MCF 10A (cell line): Measurements from ENCODE around the gene PHLDB3. TPM values are rescaled to one million over a fixed set of nuclear protein-coding genes. Genes with fewer than 3 reads are reported as not detected.

Experiments
- BruUV-seq: library from RNA; stranded (reverse); fragments of 400-500 nt; replicated peaks from 2 replicates; lab custom pipeline; 2021; lab: Mats Ljungman, UMichigan
- CTCF ChIA-PET: fragments of 300-600 bp; sonication (Branson Sonifier 250); formaldehyde crosslinking; extraction: SDS; loops from one replicate; lab custom pipeline; 2021; ENCODE audit warnings: antibody characterized with exemption, inconsistent platforms; lab: Yijun Ruan, JAX
- POLR2A ChIA-PET: fragments of 300-600, 350-650 bp; sonication (Branson Sonifier 250); formaldehyde crosslinking; extraction: SDS; loops from one replicate; lab custom pipeline; 2020; ENCODE audit warnings: antibody characterized with exemption, inconsistent platforms; lab: Yijun Ruan, JAX
- DNase-seq: peaks from one replicate; pipeline ENCODE4 v3.0.0-alpha.2; 2018; ENCODE audit not compliant: unreplicated experiment
- H3K27ac Mint-ChIP-seq: one replicate; pipeline ENCODE4 v1.8.0; 2022; ENCODE audit warnings: mild to moderate bottlenecking, low read depth, mixed read lengths; ENCODE audit not compliant: unreplicated experiment
- H3K27me3 Mint-ChIP-seq: one replicate; pipeline ENCODE4 v1.8.0; 2022; ENCODE audit warnings: mixed read lengths; ENCODE audit not compliant: insufficient read depth, unreplicated experiment
- H3K36me3 Mint-ChIP-seq: one replicate; pipeline ENCODE4 v1.8.0; 2022; ENCODE audit warnings: mild to moderate bottlenecking, moderate library complexity, mixed read lengths; ENCODE audit not compliant: insufficient read depth, unreplicated experiment
- H3K4me1 Mint-ChIP-seq: one replicate; pipeline ENCODE4 v1.8.0; 2022; ENCODE audit warnings: mixed read lengths; ENCODE audit not compliant: insufficient read depth, unreplicated experiment
- H3K4me3 Mint-ChIP-seq: one replicate; pipeline ENCODE4 v1.8.0; 2022; ENCODE audit warnings: mild to moderate bottlenecking, moderate library complexity, mixed read lengths; ENCODE audit not compliant: unreplicated experiment
- H3K9me3 Mint-ChIP-seq: one replicate; pipeline ENCODE4 v1.8.0; 2022; ENCODE audit warnings: mixed read lengths; ENCODE audit not compliant: unreplicated experiment
- CTCF ChIP-seq: fragments of 200-600 bp; IDR thresholded peaks from one replicate; pipeline ENCODE4 v1.8.0; 2022; ENCODE audit warnings: antibody characterized with exemption, mild to moderate bottlenecking; ENCODE audit not compliant: unreplicated experiment
- intact Hi-C: fragments of 100-400 bp; cut with micrococcal nuclease; formaldehyde crosslinking; loops from 2 replicates; pipeline ENCODE4 v1.14.1; 2022
- total RNA-seq: library from RNA; stranded (reverse); gene quantifications from 2 replicates; pipeline ENCODE4 v1.2.3, GENCODE V29; 2022

PHLDB3 gene
- total RNA-seq, 1 experiment from 2014 or later = 11.8 TPM

- DNase-seq = no peak
Observed at GRCh38 chr19:43469160-43469480, 35.4 kb downstream of the PHLDB3 start.

GRCh38 chr19:43468354-43469159, 36.0 kb downstream of the PHLDB3 start:
- BruUV-seq = no TSS peak
- peaks cover 45% of the 10 kb centered on the region for H3K4me1 Mint-ChIP-seq
- no peak overlapping the region for H3K4me3 Mint-ChIP-seq
- no peaks in the 10 kb centered on the region for H3K36me3 Mint-ChIP-seq
- no peak for TF ChIP-seq CTCF
- POLR2A ChIA-PET = interaction anchor here (0.6 to 1.5 kb wide), 3 partner anchors 19 to 51 kb away, joined by 3 to 5 read pairs (median 3); partner anchors contain the start of gene PHLDB3
- peak overlapping the region; percentile 91 for H3K27ac Mint-ChIP-seq
- intact Hi-C loops = no loop called here
- CTCF ChIA-PET = interaction anchor here (1.8 to 6.1 kb wide), 2 partner anchors 22 to 51 kb away, joined by 5 to 39 read pairs; no protein-coding TSS in a partner anchor
- no peaks in the 10 kb centered on the region for H3K9me3 Mint-ChIP-seq
- no peak for DNase-seq
- no peaks in the 10 kb centered on the region for H3K27me3 Mint-ChIP-seq

More at GRCh38 chr19:43469160-43469480, 35.4 kb downstream of the PHLDB3 start:
- H3K9me3 Mint-ChIP-seq = no peaks in the 10 kb centered on the region
- peaks cover 1% of the 10 kb centered on the region for H3K36me3 Mint-ChIP-seq
- H3K4me3 Mint-ChIP-seq = no peak overlapping the region
- H3K27ac Mint-ChIP-seq = no peak overlapping the region
- peaks cover 43% of the 10 kb centered on the region for H3K4me1 Mint-ChIP-seq
- no peak for TF ChIP-seq CTCF
- ChIA-PET CTCF (no interaction called here), POLR2A (no interaction called here)
- intact Hi-C loops = no loop called here
- BruUV-seq = no TSS peak
- H3K27me3 Mint-ChIP-seq = no peaks in the 10 kb centered on the region

- DNase-seq = peak; percentile 70
- H3K4me1 Mint-ChIP-seq = peaks cover 47% of the 10 kb centered on the region
- peak overlapping the region; percentile 91 for H3K27ac Mint-ChIP-seq
- ChIA-PET CTCF (interaction anchor here (1.8 to 6.1 kb wide), 2 partner anchors 21 to 52 kb away, joined by 5 to 39 read pairs; no protein-coding TSS in a partner anchor), POLR2A (interaction anchor here (0.6 to 1.5 kb wide), 5 partner anchors 36 to 136 kb away, joined by 3 to 9 read pairs (median 4); partner anchors contain the start of gene PHLDB3)
- H3K27me3 Mint-ChIP-seq = no peaks in the 10 kb centered on the region
- H3K4me3 Mint-ChIP-seq = no peak overlapping the region
- no TSS peak for BruUV-seq
- intact Hi-C loops = no loop called here
- no peaks in the 10 kb centered on the region for H3K9me3 Mint-ChIP-seq
- H3K36me3 Mint-ChIP-seq = no peaks in the 10 kb centered on the region
- no peak for TF ChIP-seq CTCF
Observed at GRCh38 chr19:43467730-43468129, 36.8 kb downstream of the PHLDB3 start.

GRCh38 chr19:43467276-43467675, 37.3 kb downstream of the PHLDB3 start:
- peak overlapping the region; percentile 21 for H3K4me3 Mint-ChIP-seq
- ChIA-PET CTCF (interaction anchor here (1.8 to 6.1 kb wide), 2 partner anchors 20 to 53 kb away, joined by 5 to 39 read pairs; no protein-coding TSS in a partner anchor), POLR2A (interaction anchor here (1.0 to 1.5 kb wide), 4 partner anchors 37 to 60 kb away, joined by 3 to 9 read pairs (median 4); partner anchors contain the start of gene PHLDB3)
- intact Hi-C loops = no loop called here
- peak overlapping the region; percentile 91 for H3K27ac Mint-ChIP-seq
- no TSS peak for BruUV-seq
- no peak for DNase-seq
- H3K4me1 Mint-ChIP-seq = peaks cover 47% of the 10 kb centered on the region
- no peak for TF ChIP-seq CTCF
- no peaks in the 10 kb centered on the region for H3K27me3 Mint-ChIP-seq
- H3K36me3 Mint-ChIP-seq = no peaks in the 10 kb centered on the region
- no peaks in the 10 kb centered on the region for H3K9me3 Mint-ChIP-seq
